DOHH2 (cell line): ENCODE measurements around the gene CST6.

Source experiments
- CTCF ChIP-seq: fragments of 200-600 bp; sonication (generic); IDR thresholded peaks from one replicate; pipeline ENCODE4 v1.5.1; 2014; ENCODE audit warnings: antibody characterized with exemption, mild to moderate bottlenecking, low read depth, low read length; ENCODE audit not compliant: poor library complexity, severe bottlenecking
- EZH2phosphoT487 ChIP-seq: fragments of 200-600 bp; sonication (generic); IDR thresholded peaks from 2 replicates; pipeline ENCODE4 v1.6.1; 2017; ENCODE audit warnings: borderline replicate concordance, mild to moderate bottlenecking, antibody characterized with exemption, low read length, moderate library complexity, mixed read lengths

GRCh38 chr11:66020212-66020611 is 8.4 kb downstream of the CST6 start:
- no peak for TF ChIP-seq CTCF
- TF ChIP-seq EZH2phosphoT487 = no peak
